SK-N-SH (cell line): ENCODE data around the gene AFAP1L1. TPM values are rescaled to one million over a fixed set of nuclear protein-coding genes. Genes with fewer than 3 reads are reported as not detected.

Experiments used
- CTCF ChIA-PET: fragments of 300-600, 350-600 bp; formaldehyde crosslinking; extraction: SDS; loops from one replicate; lab custom pipeline; 2021; lab: Yijun Ruan, JAX
- POLR2A ChIA-PET: fragments of 350-600 bp; sonication (Branson Sonifier 250); formaldehyde crosslinking; extraction: SDS; loops from one replicate; lab custom pipeline; 2020; ENCODE audit warnings: antibody characterized with exemption, inconsistent platforms; lab: Yijun Ruan, JAX
- DNase-seq: peaks from one replicate; pipeline ENCODE4 v3.0.0; 2012
- H2AFZ ChIP-seq: fragments of 200-600 bp; sonication (generic); 2 replicates; pipeline ENCODE4 v1.8.1; 2016; ENCODE audit warnings: antibody characterized with exemption, mild to moderate bottlenecking, low read depth
- H3F3A ChIP-seq: fragments of 200-600 bp; sonication (generic); replicated peaks from 2 replicates; pipeline ENCODE3; 2016; ENCODE audit warnings: antibody characterized with exemption, mild to moderate bottlenecking; ENCODE audit not compliant: insufficient read depth
- H3K27ac ChIP-seq, 2 experiments: fragments of 200-500 bp in 1 of 2; fragments of 200-600 bp in 1 of 2; sonication (Bioruptor generic) in 1 of 2; sonication (generic), shearing (Covaris generic) in 1 of 2; 2 replicates each; pipeline versions ENCODE4 v1.5.1 to v1.6.1; 2014 to 2016; ENCODE audit warnings: low read depth in 2 of 2, inconsistent platforms in 1 of 2, low read length in 1 of 2, mild to moderate bottlenecking in 1 of 2, mixed read lengths in 1 of 2
- H3K27me3 ChIP-seq: fragments of 200-600 bp; sonication (generic), shearing (Covaris generic); 2 replicates; pipeline ENCODE4 v1.6.1; 2016; ENCODE audit warnings: mixed run types; ENCODE audit not compliant: insufficient read depth
- H3K36me3 ChIP-seq, 2 experiments: fragments of 200-500 bp in 1 of 2; fragments of 200-600 bp in 1 of 2; sonication (Bioruptor generic) in 1 of 2; sonication (generic) in 1 of 2; replicated peaks in 1 of 2; 2 replicates each; pipeline versions ENCODE3 to v1.5.1; 2014 to 2016; ENCODE audit warnings: low read length in 1 of 2, mild to moderate bottlenecking in 1 of 2; ENCODE audit not compliant: insufficient read depth in 2 of 2, control insufficient read depth in 1 of 2
- H3K4me1 ChIP-seq, 2 experiments: fragments of 200-500 bp in 1 of 2; fragments of 200-600 bp in 1 of 2; sonication (Bioruptor generic) in 1 of 2; sonication (generic), shearing (Covaris generic) in 1 of 2; 2 replicates each; pipeline versions ENCODE4 v1.5.1 to v1.6.1; 2014 to 2016; ENCODE audit warnings: low read depth in 1 of 2, low read length in 1 of 2, mixed run types in 1 of 2; ENCODE audit not compliant: insufficient read depth in 2 of 2, control insufficient read depth in 1 of 2
- H3K4me2 ChIP-seq: fragments of 200-600 bp; sonication (generic), shearing (Covaris generic); 2 replicates; pipeline ENCODE4 v1.6.1; 2017; ENCODE audit warnings: mixed run types
- H3K4me3 ChIP-seq, 2 experiments: fragments of 200-500 bp in 1 of 2; fragments of 200-600 bp in 1 of 2; sonication (Bioruptor generic) in 1 of 2; sonication (generic), shearing (Covaris generic) in 1 of 2; 2 replicates each; pipeline versions ENCODE4 v1.5.1 to v1.8.1; 2014 to 2016; ENCODE audit warnings: low read depth in 2 of 2, inconsistent platforms in 1 of 2, low read length in 1 of 2, mild to moderate bottlenecking in 1 of 2, mixed read lengths in 1 of 2, moderate library complexity in 1 of 2
- H3K79me2 ChIP-seq: fragments of 200-600 bp; sonication (generic); 2 replicates; pipeline ENCODE4 v1.8.1; 2017; ENCODE audit warnings: mild to moderate bottlenecking; ENCODE audit not compliant: insufficient read depth
- H3K9ac ChIP-seq: fragments of 200-600 bp; sonication (generic); 2 replicates; pipeline ENCODE4 v1.6.1; 2017; ENCODE audit warnings: mixed run types
- H3K9me2 ChIP-seq: fragments of 200-600 bp; sonication (generic); 2 replicates; pipeline ENCODE4 v1.6.1; 2017; ENCODE audit warnings: mixed run types
- H3K9me3 ChIP-seq: fragments of 200-600 bp; sonication (generic); 2 replicates; pipeline ENCODE4 v1.6.1; 2017; ENCODE audit warnings: mixed run types, mild to moderate bottlenecking, moderate library complexity
- H4K20me1 ChIP-seq: fragments of 200-600 bp; sonication (generic); 2 replicates; pipeline ENCODE4 v1.6.1; 2017; ENCODE audit warnings: mild to moderate bottlenecking, mixed run types; ENCODE audit not compliant: insufficient read depth
- CTCF ChIP-seq: fragments of 200-600 bp; sonication (generic); IDR thresholded peaks from 2 replicates; pipeline ENCODE4 v1.6.1; 2017; ENCODE audit warnings: antibody characterized with exemption, mild to moderate bottlenecking, moderate library complexity
- GABPA ChIP-seq: IDR thresholded peaks from 2 replicates; pipeline ENCODE4 v1.4.0; 2012; ENCODE audit warnings: low read depth, mild to moderate bottlenecking
- IRF3 ChIP-seq: fragments of 150-350 bp; IDR thresholded peaks from 2 replicates; pipeline ENCODE4 v1.6.1; 2016; ENCODE audit warnings: mild to moderate bottlenecking, low read depth, low read length
- JUND ChIP-seq: IDR thresholded peaks from 2 replicates; pipeline ENCODE4 v1.4.0; 2012
- MEF2A ChIP-seq: IDR thresholded peaks from 2 replicates; pipeline ENCODE4 v1.4.0; 2012; ENCODE audit warnings: low read depth, borderline replicate concordance
- POLR2AphosphoS5 ChIP-seq: IDR thresholded peaks from 2 replicates; pipeline ENCODE4 v1.6.1; 2012; ENCODE audit warnings: low read depth, low read length
- RAD21 ChIP-seq: IDR thresholded peaks from 2 replicates; pipeline ENCODE4 v1.6.1; 2012; ENCODE audit warnings: mild to moderate bottlenecking, low read length
- REST ChIP-seq: IDR thresholded peaks from 2 replicates; pipeline ENCODE4 v1.6.1; 2012; ENCODE audit warnings: mild to moderate bottlenecking, low read depth, low read length, moderate library complexity
- SIN3A ChIP-seq: IDR thresholded peaks from 2 replicates; pipeline ENCODE4 v1.6.1; 2012; ENCODE audit warnings: low read depth, mild to moderate bottlenecking, low read length, moderate library complexity, borderline replicate concordance
- TCF12 ChIP-seq: IDR thresholded peaks from 2 replicates; pipeline ENCODE4 v1.4.0; 2012
- YY1 ChIP-seq: IDR thresholded peaks from 2 replicates; pipeline ENCODE4 v1.4.0; 2012; ENCODE audit warnings: low read depth, mild to moderate bottlenecking
- ZBTB33 ChIP-seq: IDR thresholded peaks from 2 replicates; pipeline ENCODE4 v1.4.0; 2012; ENCODE audit warnings: low read depth, borderline replicate concordance
- WGBS: methylation state at CpG from one replicate; pipeline ENCODE4 v1.1.6; 2017; ENCODE audit warnings: low lambda C conversion rate; 5-methylcytosine and 5-hydroxymethylcytosine counted together
- polyA plus RNA-seq, 3 experiments: library from polyadenylated mRNA; depleted of rRNA; stranded (reverse); fragments of >200 nt; gene quantifications; 2 replicates each; pipeline ENCODE4 v1.2.3, GENCODE V29; 2012
- TF ChIP-seq, protein P1 (sequence below): fragments of 150-350 bp; IDR thresholded peaks from 2 replicates; pipeline ENCODE4 v1.6.1; 2017; ENCODE audit warnings: antibody characterized with exemption, low read length, low read depth, borderline replicate concordance

AFAP1L1 gene
- polyA plus RNA-seq, 1 of the 3 experiments (the other 2 are of a cell fraction), result 0.82 TPM

- TF ChIP-seq CTCF, result no peak
- TF ChIP-seq, protein P1, sequence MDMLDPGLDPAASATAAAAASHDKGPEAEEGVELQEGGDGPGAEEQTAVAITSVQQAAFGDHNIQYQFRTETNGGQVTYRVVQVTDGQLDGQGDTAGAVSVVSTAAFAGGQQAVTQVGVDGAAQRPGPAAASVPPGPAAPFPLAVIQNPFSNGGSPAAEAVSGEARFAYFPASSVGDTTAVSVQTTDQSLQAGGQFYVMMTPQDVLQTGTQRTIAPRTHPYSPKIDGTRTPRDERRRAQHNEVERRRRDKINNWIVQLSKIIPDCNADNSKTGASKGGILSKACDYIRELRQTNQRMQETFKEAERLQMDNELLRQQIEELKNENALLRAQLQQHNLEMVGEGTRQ, result no peak
- no peak for TF ChIP-seq POLR2AphosphoS5
- TF ChIP-seq SIN3A, result no peak
- no peak for TF ChIP-seq MEF2A
- no peak for TF ChIP-seq GABPA
- no peak for TF ChIP-seq RAD21
These were observed 70.2 kb downstream of the AFAP1L1 start (continued) for GRCh38 chr5:149341876-149342275.

- H3K9me3 ChIP-seq, result no peaks in the 10 kb centered on the region
- peaks cover 18 to 21% of the 10 kb centered on the region in 2 experiments for H3K36me3 ChIP-seq
- peaks cover 38% of the 10 kb centered on the region for H3K79me2 ChIP-seq
- H2AFZ ChIP-seq, result peak overlapping the region; percentile 95
- no peaks in the 10 kb centered on the region; the same call in 1 of the 2 replicates for H4K20me1 ChIP-seq
- H3K4me2 ChIP-seq, result peak overlapping the region; percentile 93
- no peak for DNase-seq
- POLR2A ChIA-PET, result interaction anchor here (1.0 to 4.0 kb wide), 3 partner anchors 13 to 24 kb away, joined by 3 to 38 read pairs (median 33); partner anchors contain the start of gene PCYOX1L
- CTCF ChIA-PET, result interaction anchor here (0.8 to 3.5 kb wide), 8 partner anchors 17 to 203 kb away, joined by 3 to 12 read pairs (median 4); partner anchors contain the start of gene ABLIM3
- peak overlapping the region; percentile 94 to 100 for H3K4me3 ChIP-seq
- peaks cover 0 to 15% of the 10 kb centered on the region in 2 experiments; a peak in 3 of 4 replicates for H3K4me1 ChIP-seq
- 0 out of 2 replicates have a peak overlapping the region, but pooled peaks have one; percentile 83 for H3K9ac ChIP-seq
- TF ChIP-seq IRF3, result no peak
- no peaks in the 10 kb centered on the region for H3K27me3 ChIP-seq
- H3F3A ChIP-seq, result peaks cover 16% of the 10 kb centered on the region
- 47% methylated on average over 2 of the region's 2 CpGs for WGBS
- H3K9me2 ChIP-seq, result no peaks in the 10 kb centered on the region
- H3K27ac ChIP-seq, result no peak overlapping the region
These were observed 72.5 kb downstream of the AFAP1L1 start for GRCh38 chr5:149344151-149344550.

DNA sequence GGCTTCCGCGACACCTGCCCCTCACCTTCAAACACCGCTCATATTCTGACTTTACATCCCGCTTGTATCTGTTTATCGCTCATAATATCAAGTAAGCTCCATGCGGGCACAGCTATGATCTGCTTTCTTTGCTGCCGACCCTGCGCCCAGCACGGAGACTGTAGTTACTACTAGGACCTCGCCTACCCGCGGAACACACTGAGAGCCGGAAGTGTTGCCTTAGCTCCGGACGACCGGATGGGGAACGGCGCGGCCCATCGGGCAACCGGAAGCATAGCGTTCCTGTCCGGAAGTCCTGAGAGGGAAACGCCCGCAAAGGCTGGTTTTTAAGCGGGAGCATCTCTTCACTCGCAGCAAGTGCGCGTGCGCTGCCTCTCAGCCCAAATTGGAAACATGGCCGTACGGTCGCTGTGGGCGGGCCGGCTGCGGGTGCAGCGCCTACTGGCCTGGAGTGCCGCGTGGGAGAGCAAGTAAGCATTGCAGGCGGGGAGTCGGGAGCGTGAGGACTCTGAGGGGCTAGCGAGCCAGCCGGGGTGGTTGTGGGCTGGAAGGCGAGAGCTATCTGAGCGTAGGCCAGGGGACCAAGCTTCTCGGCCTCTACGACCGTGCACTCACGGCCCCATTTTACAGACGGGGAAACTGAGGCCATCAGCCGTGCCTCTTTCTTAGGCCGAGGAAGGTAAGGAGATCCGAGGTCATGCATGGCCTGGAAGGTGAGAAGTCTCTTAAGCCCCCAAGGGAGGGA, 73.7 kb downstream of the AFAP1L1 start, which contains the start of gene GRPEL2:
Gene GRPEL2 (plus strand): TSS at position 353 of the 745 bp plus-strand sequence. CDS start 41 bp downstream, at position 394.
- DNase-seq, result peak; percentile 92
- peaks cover 47% of the 10 kb centered on the region for H3K79me2 ChIP-seq
- no peaks in the 10 kb centered on the region for H3K27me3 ChIP-seq
- CTCF ChIA-PET, result interaction anchor here (0.6 to 3.5 kb wide), 11 partner anchors 9 to 89 kb away, joined by 3 to 12 read pairs (median 5); partner anchors contain the start of gene PCYOX1L
- H2AFZ ChIP-seq, result peak within 1 kb of the TSS; percentile 95
- peak within 1 kb of the TSS; percentile 93 for H3K4me2 ChIP-seq
- H3K9me2 ChIP-seq, result no peaks in the 10 kb centered on the region
- H3F3A ChIP-seq, result peaks cover 16% of the 10 kb centered on the region
- H3K27ac ChIP-seq, result peak within 1 kb of the TSS; percentile 70 to 97
- POLR2A ChIA-PET, result interaction anchor here (0.5 to 4.0 kb wide), 12 partner anchors 9 to 937 kb away, joined by 3 to 38 read pairs (median 3); partner anchors contain the start of genes ARHGEF37, CSNK1A1 and PCYOX1L
- peak within 1 kb of the TSS; percentile 94 to 100 for H3K4me3 ChIP-seq
- peak within 1 kb of the TSS; percentile 83 for H3K9ac ChIP-seq
- H3K4me1 ChIP-seq, result peaks cover 0 to 15% of the 10 kb centered on the region in 2 experiments; a peak in 3 of 4 replicates
- WGBS, result 1% methylated on average over 37 of the region's 54 CpGs
- peaks cover 30 to 33% of the 10 kb centered on the region in 2 experiments for H3K36me3 ChIP-seq
- no peaks in the 10 kb centered on the region for H3K9me3 ChIP-seq
- H4K20me1 ChIP-seq, result no peaks in the 10 kb centered on the region; the same call in 1 of the 2 replicates
- no peak for TF ChIP-seq JUND
- TF ChIP-seq YY1, result peak; percentile 86
- TF ChIP-seq ZBTB33, result no peak
- TF ChIP-seq TCF12, result no peak
- peak; percentile 51 for TF ChIP-seq REST
